ENCODE data around the gene FBXO21. TPM values are rescaled to one million over a fixed set of nuclear protein-coding genes. Genes with fewer than 3 reads are reported as not detected.
A peak's percentile ranks its signal among the peaks of the same experiment; 100 is the strongest.

Gene FBXO21
- total and polyA plus RNA-seq, 5 donors, result 13.3 to 42.2 (median 39.2) TPM

- intact Hi-C loops (cut with DNase I), result no loop called here
- Histone ChIP-seq H3K27me3 (ENCODE audit: control insufficient read depth, insufficient read depth) (no peaks in the 10 kb centered on the region), H3K9me3 (ENCODE audit: control insufficient read depth, low read length) (no peaks in the 10 kb centered on the region), H3K4me3 (ENCODE audit: low read length) (no peak overlapping the region), H3K4me1 (ENCODE audit: control insufficient read depth, insufficient read depth, low read length) (peaks cover 5% of the 10 kb centered on the region), H3K27ac (ENCODE audit: low read length) (no peak overlapping the region)
- ATAC-seq (no peak), DNase-seq (no peak)
- 77% methylated on average over 5 of the region's 5 CpGs for whole genome bisulfite sequencing
Observed at GRCh38 chr12:117165342-117165741, 24.9 kb downstream of the FBXO21 start.

- intact Hi-C loops (cut with DNase I), result no loop called here
- H3K9me3 ChIP-seq (ENCODE audit: control insufficient read depth, low read length), result no peaks in the 10 kb centered on the region
- peaks cover 3% of the 10 kb centered on the region for H3K4me1 ChIP-seq (ENCODE audit: control insufficient read depth, insufficient read depth, low read length)
- no peaks in the 10 kb centered on the region for H3K27me3 ChIP-seq (ENCODE audit: control insufficient read depth, insufficient read depth)
- H3K4me3 ChIP-seq (ENCODE audit: low read length), result no peak overlapping the region
- DNase-seq (no peak), ATAC-seq (no peak)
- no peak overlapping the region for H3K27ac ChIP-seq (ENCODE audit: low read length)
- WGBS, result 81% methylated on average over 7 of the region's 7 CpGs
Observed at GRCh38 chr12:117162633-117163032, 27.6 kb downstream of the FBXO21 start.

GRCh38 chr12:117162167-117162539 is 28.1 kb downstream of the FBXO21 start:
- DNase-seq (no peak), ATAC-seq (no peak)
- peaks cover 3% of the 10 kb centered on the region for H3K4me1 ChIP-seq (ENCODE audit: control insufficient read depth, insufficient read depth, low read length)
- H3K9me3 ChIP-seq (ENCODE audit: control insufficient read depth, low read length), result no peaks in the 10 kb centered on the region
- no peak overlapping the region for H3K4me3 ChIP-seq (ENCODE audit: low read length)
- H3K27ac ChIP-seq (ENCODE audit: low read length), result no peak overlapping the region
- 93% methylated on average over 8 of the region's 8 CpGs for WGBS
- no peaks in the 10 kb centered on the region for H3K27me3 ChIP-seq (ENCODE audit: control insufficient read depth, insufficient read depth)
- intact Hi-C loops (cut with DNase I), result no loop called here

GRCh38 chr12:117161460-117162166 is 28.7 kb downstream of the FBXO21 start:
- H3K4me1 ChIP-seq (ENCODE audit: control insufficient read depth, insufficient read depth, low read length), result no peaks in the 10 kb centered on the region
- no peak overlapping the region for H3K4me3 ChIP-seq (ENCODE audit: low read length)
- no peaks in the 10 kb centered on the region for H3K27me3 ChIP-seq (ENCODE audit: control insufficient read depth, insufficient read depth)
- H3K27ac ChIP-seq (ENCODE audit: low read length), result no peak overlapping the region
- no peaks in the 10 kb centered on the region for H3K9me3 ChIP-seq (ENCODE audit: control insufficient read depth, low read length)
- WGBS, result 74% methylated on average over 10 of the region's 10 CpGs
- no peak for ATAC-seq
- DNase-seq, result no peak
- intact Hi-C loops (cut with DNase I), result no loop called here

- ATAC-seq, result no peak
- Histone ChIP-seq H3K4me1 (ENCODE audit: control insufficient read depth, insufficient read depth, low read length) (no peaks in the 10 kb centered on the region), H3K27me3 (ENCODE audit: control insufficient read depth, insufficient read depth) (no peaks in the 10 kb centered on the region), H3K4me3 (ENCODE audit: low read length) (no peak overlapping the region), H3K9me3 (ENCODE audit: control insufficient read depth, low read length) (no peaks in the 10 kb centered on the region), H3K27ac (ENCODE audit: low read length) (no peak overlapping the region)
- no peak for DNase-seq
- 84% methylated on average over 9 of the region's 9 CpGs for WGBS
- intact Hi-C loops (cut with DNase I), result loop anchor here in 3 of 4 donors (10.0 kb wide), 1 partner anchor 135 kb away; no protein-coding TSS in a partner anchor
Observed at GRCh38 chr12:117159674-117160073, 30.6 kb downstream of the FBXO21 start.

GRCh38 chr12:117158911-117159553 is 31.2 kb downstream of the FBXO21 start:
- intact Hi-C loops (cut with DNase I), result loop anchor here in 3 of 4 donors (10.0 kb wide), 1 partner anchor 134 kb away; no protein-coding TSS in a partner anchor
- ATAC-seq, result no peak
- no peaks in the 10 kb centered on the region for H3K9me3 ChIP-seq (ENCODE audit: control insufficient read depth, low read length)
- no peak overlapping the region for H3K4me3 ChIP-seq (ENCODE audit: low read length)
- no peaks in the 10 kb centered on the region for H3K27me3 ChIP-seq (ENCODE audit: control insufficient read depth, insufficient read depth)
- WGBS, result 87% methylated on average over 7 of the region's 7 CpGs
- DNase-seq, result no peak
- H3K4me1 ChIP-seq (ENCODE audit: control insufficient read depth, insufficient read depth, low read length), result no peaks in the 10 kb centered on the region
- no peak overlapping the region for H3K27ac ChIP-seq (ENCODE audit: low read length)

- Histone ChIP-seq H3K27ac (ENCODE audit: low read length) (no peak overlapping the region), H3K4me3 (ENCODE audit: low read length) (no peak overlapping the region), H3K27me3 (ENCODE audit: control insufficient read depth, insufficient read depth) (no peaks in the 10 kb centered on the region), H3K9me3 (ENCODE audit: control insufficient read depth, low read length) (no peaks in the 10 kb centered on the region), H3K4me1 (ENCODE audit: control insufficient read depth, insufficient read depth, low read length) (no peaks in the 10 kb centered on the region)
- no peak for ATAC-seq
- DNase-seq, result no peak
- WGBS, result 95% methylated on average over 11 of the region's 11 CpGs
- intact Hi-C loops (cut with DNase I), result loop anchor here in 3 of 4 donors (10.0 kb wide), 1 partner anchor 133 kb away; no protein-coding TSS in a partner anchor
Observed at GRCh38 chr12:117158096-117158495, 32.2 kb downstream of the FBXO21 start.

- Histone ChIP-seq H3K27ac (ENCODE audit: low read length) (no peak overlapping the region), H3K4me1 (ENCODE audit: control insufficient read depth, insufficient read depth, low read length) (no peaks in the 10 kb centered on the region), H3K27me3 (ENCODE audit: control insufficient read depth, insufficient read depth) (no peaks in the 10 kb centered on the region), H3K4me3 (ENCODE audit: low read length) (no peak overlapping the region), H3K9me3 (ENCODE audit: control insufficient read depth, low read length) (no peaks in the 10 kb centered on the region)
- peak; percentile 36 to 47 for ATAC-seq
- intact Hi-C loops (cut with DNase I), result loop anchor here in 3 of 4 donors (10.0 kb wide), 1 partner anchor 131 kb away; no protein-coding TSS in a partner anchor
- DNase-seq, result peak in 2 of 3 donors; percentile 73 to 76
- WGBS, result 85% methylated on average over 47 of the region's 47 CpGs
Observed at GRCh38 chr12:117155278-117156060, 34.8 kb downstream of the FBXO21 start.

- ATAC-seq, result no peak
- intact Hi-C loops (cut with DNase I), result loop anchor here in 3 of 4 donors (10.0 kb wide), 1 partner anchor 128 kb away; no protein-coding TSS in a partner anchor
- Histone ChIP-seq H3K4me1 (ENCODE audit: control insufficient read depth, insufficient read depth, low read length) (no peaks in the 10 kb centered on the region), H3K4me3 (ENCODE audit: low read length) (no peak overlapping the region), H3K27me3 (ENCODE audit: control insufficient read depth, insufficient read depth) (no peaks in the 10 kb centered on the region), H3K27ac (ENCODE audit: low read length) (no peak overlapping the region), H3K9me3 (ENCODE audit: control insufficient read depth, low read length) (no peaks in the 10 kb centered on the region)
- DNase-seq, result no peak
- WGBS, result 80% methylated on average over 27 of the region's 27 CpGs
Observed at GRCh38 chr12:117152793-117153775, 37.2 kb downstream of the FBXO21 start.

- no peaks in the 10 kb centered on the region for H3K9me3 ChIP-seq (ENCODE audit: control insufficient read depth, low read length)
- H3K4me1 ChIP-seq (ENCODE audit: control insufficient read depth, insufficient read depth, low read length), result no peaks in the 10 kb centered on the region
- intact Hi-C loops (cut with DNase I), result loop anchor here in 3 of 4 donors (10.0 kb wide), 1 partner anchor 127 kb away; no protein-coding TSS in a partner anchor
- no peak for ATAC-seq
- no peak overlapping the region for H3K27ac ChIP-seq (ENCODE audit: low read length)
- no peak overlapping the region for H3K4me3 ChIP-seq (ENCODE audit: low read length)
- no peaks in the 10 kb centered on the region for H3K27me3 ChIP-seq (ENCODE audit: control insufficient read depth, insufficient read depth)
- DNase-seq, result no peak
- WGBS, result 63% methylated on average over 5 of the region's 5 CpGs
Observed at GRCh38 chr12:117151403-117152031, 38.8 kb downstream of the FBXO21 start.
